ENCODE results near the gene TNNI3.
A peak's percentile ranks its signal among the peaks of the same experiment; 100 is the strongest.
"Not testable (repeated sequence)": the region's sequence is repeated elsewhere in the genome, so short reads cannot be mapped to it uniquely, and the experiment has no call there.

TNNI3 gene

DNA sequence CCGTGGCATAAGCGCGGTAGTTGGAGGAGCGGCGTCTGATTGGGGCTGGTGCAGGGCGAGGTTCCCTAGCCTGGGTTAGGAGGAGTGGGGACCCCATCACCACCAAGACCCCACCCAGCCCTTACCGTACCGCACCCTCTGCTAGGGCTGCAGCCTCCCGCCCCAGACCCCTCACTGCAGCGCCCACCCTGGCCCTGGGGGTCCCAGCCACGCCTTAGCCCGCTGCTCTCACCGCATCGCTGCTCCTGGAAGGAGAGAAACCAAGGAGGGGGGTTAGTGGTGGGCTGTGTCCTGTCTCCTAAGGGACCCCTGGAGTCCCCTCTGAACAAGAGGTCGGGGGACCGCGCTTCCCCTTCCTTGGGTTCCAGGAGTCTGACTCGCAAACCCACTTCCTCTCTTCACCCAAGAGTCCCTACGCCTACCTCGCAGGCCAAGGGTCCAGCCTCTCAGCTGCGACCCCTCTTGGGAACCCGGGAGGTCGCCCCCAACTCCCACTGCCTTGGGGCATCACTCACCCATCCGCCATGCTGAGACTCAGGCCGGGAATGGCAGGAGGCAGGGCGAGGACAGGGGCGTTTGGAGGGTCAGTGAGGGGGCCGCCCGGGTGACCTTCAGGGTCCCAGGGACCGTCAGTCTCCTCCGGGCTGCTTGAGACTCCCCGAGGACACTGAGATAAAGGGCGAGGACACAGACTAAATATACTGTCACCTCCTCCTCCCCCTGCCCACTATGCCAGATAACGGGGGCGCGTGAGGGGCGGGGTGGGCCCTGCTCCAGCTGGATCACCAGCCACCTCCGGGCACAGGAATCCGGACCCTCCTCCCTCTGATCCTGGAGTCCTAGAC is at the start of gene TNNI3:
TSS of gene TNNI3 (minus strand) at position 669 of the 845 bp plus-strand sequence. CDS start at position 526, 143 bp downstream.
- H3K4me3 ChIP-seq (ENCODE audit: low read depth, low read length), result no peak within 1 kb of the TSS
- in situ Hi-C loops (cut with HindIII; ENCODE audit: low sequenced_read_pairs), result no loop called here
- TF ChIP-seq, protein P1, sequence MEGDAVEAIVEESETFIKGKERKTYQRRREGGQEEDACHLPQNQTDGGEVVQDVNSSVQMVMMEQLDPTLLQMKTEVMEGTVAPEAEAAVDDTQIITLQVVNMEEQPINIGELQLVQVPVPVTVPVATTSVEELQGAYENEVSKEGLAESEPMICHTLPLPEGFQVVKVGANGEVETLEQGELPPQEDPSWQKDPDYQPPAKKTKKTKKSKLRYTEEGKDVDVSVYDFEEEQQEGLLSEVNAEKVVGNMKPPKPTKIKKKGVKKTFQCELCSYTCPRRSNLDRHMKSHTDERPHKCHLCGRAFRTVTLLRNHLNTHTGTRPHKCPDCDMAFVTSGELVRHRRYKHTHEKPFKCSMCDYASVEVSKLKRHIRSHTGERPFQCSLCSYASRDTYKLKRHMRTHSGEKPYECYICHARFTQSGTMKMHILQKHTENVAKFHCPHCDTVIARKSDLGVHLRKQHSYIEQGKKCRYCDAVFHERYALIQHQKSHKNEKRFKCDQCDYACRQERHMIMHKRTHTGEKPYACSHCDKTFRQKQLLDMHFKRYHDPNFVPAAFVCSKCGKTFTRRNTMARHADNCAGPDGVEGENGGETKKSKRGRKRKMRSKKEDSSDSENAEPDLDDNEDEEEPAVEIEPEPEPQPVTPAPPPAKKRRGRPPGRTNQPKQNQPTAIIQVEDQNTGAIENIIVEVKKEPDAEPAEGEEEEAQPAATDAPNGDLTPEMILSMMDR (IDR thresholded peaks at IDR 0.05; ENCODE audit: low read depth, low read length), result no peak
- DNase-seq (ENCODE audit: low read depth, low spot score), result no peak

DNA sequence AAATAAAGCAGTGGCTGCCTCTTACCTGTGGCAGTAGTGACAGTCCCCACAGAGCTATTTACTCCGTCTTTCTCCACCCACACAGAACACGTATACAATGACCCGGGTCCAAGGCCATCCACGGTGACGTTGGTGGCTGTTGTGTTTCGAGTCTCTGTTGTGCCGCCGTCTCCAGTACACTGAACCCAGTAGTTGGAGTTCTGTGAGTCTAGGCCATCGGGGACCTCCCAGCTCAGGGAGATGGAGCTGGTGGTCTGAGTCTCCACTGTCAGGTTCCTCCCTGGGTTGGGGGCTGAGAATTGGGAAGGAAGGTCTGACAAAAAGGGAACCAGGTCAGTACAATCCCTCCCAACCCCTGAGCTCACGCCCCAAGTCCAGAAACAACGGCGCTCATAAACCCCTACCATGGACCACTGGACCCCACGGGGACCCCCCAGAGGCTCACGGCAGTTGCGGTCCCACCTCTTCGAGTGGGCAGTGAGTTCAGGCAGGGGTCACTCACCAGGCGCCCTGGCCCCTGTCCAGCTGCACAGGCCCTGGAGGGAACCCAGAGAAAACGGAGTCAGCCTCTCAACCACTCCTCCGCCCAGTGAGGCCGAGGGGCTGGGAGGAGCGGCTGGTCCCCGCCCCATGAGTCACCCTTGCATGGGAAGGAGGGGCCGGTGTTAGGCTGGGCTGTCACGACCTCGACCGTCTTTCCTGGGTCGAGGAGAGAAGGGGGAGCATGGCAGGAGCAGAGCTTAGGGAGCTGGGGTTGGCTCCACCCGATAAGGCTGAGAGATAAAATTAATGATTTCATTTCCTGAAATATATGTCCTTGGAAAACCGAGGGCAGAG is 49.4 kb upstream of the TNNI3 start:
- in situ Hi-C loops (cut with HindIII; ENCODE audit: low sequenced_read_pairs), result no loop called here
- DNase-seq (ENCODE audit: low read depth, low spot score), result peak; percentile 87

DNA sequence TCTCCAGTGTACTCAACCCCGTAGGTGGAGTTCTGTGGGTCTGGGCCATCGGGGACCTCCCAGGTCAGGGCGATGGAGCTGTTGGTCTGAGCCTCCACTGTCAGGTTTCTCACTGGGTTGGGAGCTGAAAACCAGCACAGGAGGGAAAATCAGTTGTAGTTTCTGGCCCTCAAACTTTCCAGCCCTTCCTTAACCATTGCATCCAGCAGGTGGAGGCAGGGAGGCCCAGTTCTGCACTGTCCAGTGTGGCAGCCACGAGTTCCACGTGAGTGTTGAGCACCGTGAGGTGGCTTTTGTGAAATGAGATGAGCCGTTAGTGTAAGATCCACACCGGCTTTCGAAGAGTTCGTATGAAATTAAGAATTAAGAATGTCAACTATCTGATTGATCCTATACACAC is 44.7 kb upstream of the TNNI3 start:
- TF ChIP-seq, protein P1 (IDR thresholded peaks at IDR 0.05; ENCODE audit: low read depth, low read length), result peak; percentile 33
- H3K4me3 ChIP-seq (ENCODE audit: low read depth, low read length); DNase-seq (ENCODE audit: low read depth, low spot score); in situ Hi-C loops (cut with HindIII; ENCODE audit: low sequenced_read_pairs): not testable (repeated sequence)

More for the DNA sequence above, 49.4 kb upstream of the TNNI3 start:
- TF ChIP-seq, protein P1 (IDR thresholded peaks at IDR 0.05; ENCODE audit: low read depth, low read length), result no peak
- no peak overlapping the region for H3K4me3 ChIP-seq (ENCODE audit: low read depth, low read length)

DNA sequence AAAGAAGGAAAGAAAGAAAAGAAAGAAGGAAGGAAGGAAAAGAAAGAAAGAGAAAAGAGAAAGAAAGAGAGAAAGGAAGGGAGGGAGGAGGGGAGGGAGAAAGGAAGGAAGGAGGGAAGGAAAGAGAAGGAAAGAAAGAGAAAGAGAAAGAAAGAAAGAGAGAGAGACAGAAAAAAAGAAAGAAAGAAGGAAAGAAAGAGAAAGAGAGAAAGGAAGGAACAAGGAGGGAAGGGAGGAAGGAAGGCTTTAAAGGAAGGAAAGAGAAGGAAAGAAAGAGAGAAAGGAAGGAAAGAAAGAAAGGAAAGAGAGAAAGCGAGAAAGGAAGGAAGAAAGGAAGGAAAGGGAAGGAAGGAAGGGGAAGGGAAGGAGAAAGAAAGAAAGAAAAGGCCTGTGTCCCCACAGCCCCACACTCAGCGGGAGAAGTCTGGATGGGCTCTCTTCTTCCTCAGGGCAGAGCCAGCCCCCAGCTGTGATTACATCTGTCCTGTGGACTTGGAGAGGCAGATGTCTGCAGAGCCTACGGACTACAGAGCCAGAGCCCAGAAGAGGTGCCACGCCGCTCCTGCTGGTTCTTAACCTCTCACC is 42.2 kb upstream of the TNNI3 start:
- DNase-seq (ENCODE audit: low read depth, low spot score), result no peak
- in situ Hi-C loops (cut with HindIII; ENCODE audit: low sequenced_read_pairs), result no loop called here
- TF ChIP-seq, protein P1 (IDR thresholded peaks at IDR 0.05; ENCODE audit: low read depth, low read length), result no peak
- H3K4me3 ChIP-seq (ENCODE audit: low read depth, low read length), result no peak overlapping the region

DNA sequence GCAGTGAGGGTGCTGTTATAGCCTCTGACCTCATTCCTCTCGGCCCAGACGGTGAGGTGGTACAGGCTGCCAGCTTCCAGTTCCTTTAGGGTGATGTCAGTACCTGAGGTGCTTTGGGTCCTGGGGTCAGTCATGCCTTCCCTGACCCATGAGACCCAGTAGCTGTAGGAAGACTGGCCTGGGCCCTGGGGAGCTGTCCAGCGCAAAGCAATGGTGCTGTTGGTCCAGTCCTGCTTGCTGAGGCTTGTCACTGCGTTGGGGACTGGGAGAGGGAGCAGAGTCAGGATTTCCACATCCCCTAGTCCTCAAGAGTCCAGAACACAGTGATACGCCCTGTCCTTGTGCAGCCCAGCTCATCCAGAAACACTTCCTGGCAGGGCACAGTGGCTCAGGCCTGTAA is 41.1 kb upstream of the TNNI3 start:
- H3K4me3 ChIP-seq (ENCODE audit: low read depth, low read length), result no peak overlapping the region
- no peak for DNase-seq (ENCODE audit: low read depth, low spot score)
- in situ Hi-C loops (cut with HindIII; ENCODE audit: low sequenced_read_pairs), result no loop called here
- TF ChIP-seq, protein P1 (IDR thresholded peaks at IDR 0.05; ENCODE audit: low read depth, low read length), result no peak

DNA sequence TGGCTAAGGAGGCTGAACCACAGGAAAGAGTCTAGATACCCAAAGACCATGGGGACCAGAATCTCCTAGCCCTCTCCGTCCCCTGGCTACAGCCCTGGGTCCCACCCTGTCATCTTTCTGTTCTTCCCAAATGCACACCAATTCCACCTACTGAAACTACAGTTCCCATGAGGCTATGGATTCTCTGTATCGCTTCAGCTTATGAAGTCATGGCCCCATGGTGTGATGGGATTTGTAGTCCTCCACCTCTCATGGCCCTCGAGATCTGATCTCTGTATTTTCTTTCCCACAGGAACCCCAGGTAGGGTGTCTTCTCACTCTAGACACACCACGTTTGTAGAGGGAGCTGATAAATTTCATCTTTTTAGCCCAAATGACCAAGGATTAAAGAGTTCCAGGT is 40.0 kb upstream of the TNNI3 start:
- no peak overlapping the region for H3K4me3 ChIP-seq (ENCODE audit: low read depth, low read length)
- TF ChIP-seq, protein P1 (IDR thresholded peaks at IDR 0.05; ENCODE audit: low read depth, low read length), result no peak
- no peak for DNase-seq (ENCODE audit: low read depth, low spot score)
- in situ Hi-C loops (cut with HindIII; ENCODE audit: low sequenced_read_pairs), result no loop called here
